Astrocyte of the spinal cord (primary cell): ENCODE measurements around the gene CISD1.
"Not testable (repeated sequence)": the region's sequence is repeated elsewhere in the genome, so short reads cannot be mapped to it uniquely, and the experiment has no call there.

Source experiments
- DNase-seq: peaks from one replicate; pipeline ENCODE4 v3.0.0; 2011; ENCODE audit warnings: low read depth, low spot score
- H3K4me3 ChIP-seq: 2 replicates; pipeline ENCODE4 v1.5.1; 2011; ENCODE audit warnings: low read depth, mild to moderate bottlenecking, low read length, moderate library complexity
- CTCF ChIP-seq: IDR thresholded peaks from 2 replicates; pipeline ENCODE4 v1.5.1; 2012; ENCODE audit warnings: low read depth, mild to moderate bottlenecking, low read length, inconsistent platforms
- in situ Hi-C: cut with HindIII; loops from 2 replicates; pipeline ENCODE4 v1.10.0; 2017; ENCODE audit warnings: low sequenced_read_pairs

The CISD1 gene

GRCh38 chr10:58239561-58240169 is 29.3 kb upstream of the CISD1 start:
- peak; percentile 28 for DNase-seq
- TF ChIP-seq CTCF = no peak
- in situ Hi-C loops = no loop called here
- H3K4me3 ChIP-seq = no peak overlapping the region

GRCh38 chr10:58240531-58240930 is 28.4 kb upstream of the CISD1 start:
- in situ Hi-C loops = no loop called here
- no peak overlapping the region for H3K4me3 ChIP-seq
- TF ChIP-seq CTCF = no peak
- peak; percentile 64 for DNase-seq

GRCh38 chr10:58241346-58241745 is 27.6 kb upstream of the CISD1 start:
- no peak for TF ChIP-seq CTCF
- peak; percentile 35 for DNase-seq
- no peak overlapping the region for H3K4me3 ChIP-seq
- in situ Hi-C loops = no loop called here

- TF ChIP-seq CTCF = no peak
- no peak for DNase-seq
- in situ Hi-C loops = no loop called here
- no peak overlapping the region for H3K4me3 ChIP-seq
Measured at GRCh38 chr10:58243269-58243668, 25.7 kb upstream of the CISD1 start.

- DNase-seq, H3K4me3 ChIP-seq, in situ Hi-C loops: not testable (repeated sequence)
Measured at GRCh38 chr10:58243801-58244200, 25.2 kb upstream of the CISD1 start.

GRCh38 chr10:58244242-58244641 is 24.7 kb upstream of the CISD1 start:
- in situ Hi-C loops, H3K4me3 ChIP-seq, DNase-seq: not testable (repeated sequence)

GRCh38 chr10:58244666-58245065 is 24.3 kb upstream of the CISD1 start:
- H3K4me3 ChIP-seq, DNase-seq, in situ Hi-C loops: not testable (repeated sequence)

GRCh38 chr10:58253184-58253583 is 15.8 kb upstream of the CISD1 start:
- no peak for TF ChIP-seq CTCF
- no peak for DNase-seq
- no peak overlapping the region for H3K4me3 ChIP-seq
- in situ Hi-C loops = no loop called here
